HG03460 (cell line): ENCODE measurements around the gene NACC2.
A peak's percentile ranks its signal among the peaks of the same experiment; 100 is the strongest.
"Not testable (repeated sequence)": the region's sequence is repeated elsewhere in the genome, so short reads cannot be mapped to it uniquely, and the experiment has no call there.

ENCODE experiments used
- ATAC-seq: cut with Tn5 transposase; IDR thresholded peaks from one replicate; pipeline ENCODE4 v1.9.1; 2021; ENCODE audit not compliant: unreplicated experiment

Gene NACC2

GRCh38 chr9:136111190-136111589 is 16.1 kb upstream of the NACC2 start:
- ATAC-seq, result no peak

DNA sequence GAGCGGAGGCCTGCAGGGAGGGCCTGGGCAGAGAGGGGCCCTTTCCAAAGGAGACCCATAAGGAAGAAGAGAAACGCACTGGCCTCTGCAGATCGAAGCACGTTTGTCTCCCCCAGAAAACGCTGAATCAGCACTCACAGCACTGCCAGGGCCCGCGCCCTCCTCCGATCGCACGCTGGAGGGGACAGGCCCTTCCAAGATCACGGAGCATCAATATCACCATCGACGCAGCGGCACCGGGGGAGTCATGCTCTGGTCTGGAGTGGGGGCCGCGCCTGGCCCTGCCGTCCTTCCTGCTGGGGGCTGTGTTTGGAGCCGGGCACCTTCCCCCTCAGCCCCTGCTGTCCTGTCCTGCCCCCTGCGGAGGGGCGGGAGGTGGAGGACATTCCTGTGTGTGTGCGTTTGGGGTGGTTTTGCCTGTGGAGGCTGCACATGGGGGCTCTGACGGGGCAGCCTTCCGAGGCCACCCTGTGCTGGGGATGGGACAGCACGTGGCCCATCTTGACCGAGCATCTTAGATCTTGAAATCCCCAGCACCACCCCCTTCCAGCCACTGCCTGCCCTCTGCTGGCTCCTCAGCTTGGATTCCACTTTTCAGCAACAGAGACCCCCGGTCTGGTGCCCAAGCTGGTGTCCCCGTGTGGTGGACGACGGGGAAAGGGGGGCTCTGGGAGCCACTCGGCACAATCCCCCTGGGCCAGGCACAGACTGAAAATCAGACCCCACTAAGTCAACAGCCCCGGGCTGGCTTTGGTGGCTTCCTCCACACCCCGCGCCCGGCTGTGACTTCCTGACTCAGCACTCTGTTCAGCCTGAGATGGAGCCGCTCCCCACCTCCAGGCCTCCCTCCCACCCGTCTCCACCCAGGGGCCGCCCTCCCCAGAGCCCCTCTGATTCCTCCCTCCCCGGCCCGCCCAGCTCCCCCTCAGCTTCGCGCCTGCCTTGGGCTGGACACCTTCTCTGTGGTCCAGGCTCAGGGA is 15.3 kb upstream of the NACC2 start:
- ATAC-seq, result no peak

DNA sequence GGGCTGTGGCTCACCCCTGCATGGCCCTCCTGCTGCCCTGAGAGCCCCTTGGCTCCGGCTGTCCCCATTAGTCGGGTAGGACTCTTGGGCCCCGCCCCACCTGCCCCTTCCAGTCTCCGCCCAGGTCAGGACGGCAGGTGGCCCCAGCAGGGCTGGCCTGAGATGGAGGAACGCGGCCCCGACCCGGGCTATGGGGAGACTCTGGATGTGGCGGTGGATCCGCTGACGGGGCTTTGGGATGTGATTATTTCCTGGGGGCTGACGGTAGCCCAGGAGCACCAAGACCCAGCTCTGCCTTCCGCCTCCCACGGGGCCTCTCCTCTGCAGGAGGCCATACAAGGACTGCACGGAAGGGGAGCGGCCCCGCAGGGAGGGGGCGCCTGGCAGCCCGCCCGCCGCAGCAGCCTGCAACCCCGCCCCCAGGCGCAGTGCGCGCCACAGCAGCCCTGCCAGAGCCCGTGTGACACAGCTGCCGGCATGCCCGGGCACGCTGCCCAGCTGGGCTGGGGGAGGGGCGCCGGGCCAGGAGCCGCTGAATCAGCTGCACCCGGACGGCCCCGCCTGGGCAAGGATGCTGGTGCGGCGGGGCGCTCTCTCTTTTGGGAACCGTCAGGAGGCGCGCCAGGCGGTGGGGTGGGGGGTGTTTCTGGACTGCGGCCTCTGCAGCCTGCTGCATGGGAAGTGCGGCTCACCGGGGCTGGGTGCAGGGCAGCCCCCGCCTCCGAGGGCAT is 14.4 kb upstream of the NACC2 start:
- peak; percentile 57 for ATAC-seq

- ATAC-seq, result no peak
Observed at GRCh38 chr9:136108648-136109266, 13.7 kb upstream of the NACC2 start.

DNA sequence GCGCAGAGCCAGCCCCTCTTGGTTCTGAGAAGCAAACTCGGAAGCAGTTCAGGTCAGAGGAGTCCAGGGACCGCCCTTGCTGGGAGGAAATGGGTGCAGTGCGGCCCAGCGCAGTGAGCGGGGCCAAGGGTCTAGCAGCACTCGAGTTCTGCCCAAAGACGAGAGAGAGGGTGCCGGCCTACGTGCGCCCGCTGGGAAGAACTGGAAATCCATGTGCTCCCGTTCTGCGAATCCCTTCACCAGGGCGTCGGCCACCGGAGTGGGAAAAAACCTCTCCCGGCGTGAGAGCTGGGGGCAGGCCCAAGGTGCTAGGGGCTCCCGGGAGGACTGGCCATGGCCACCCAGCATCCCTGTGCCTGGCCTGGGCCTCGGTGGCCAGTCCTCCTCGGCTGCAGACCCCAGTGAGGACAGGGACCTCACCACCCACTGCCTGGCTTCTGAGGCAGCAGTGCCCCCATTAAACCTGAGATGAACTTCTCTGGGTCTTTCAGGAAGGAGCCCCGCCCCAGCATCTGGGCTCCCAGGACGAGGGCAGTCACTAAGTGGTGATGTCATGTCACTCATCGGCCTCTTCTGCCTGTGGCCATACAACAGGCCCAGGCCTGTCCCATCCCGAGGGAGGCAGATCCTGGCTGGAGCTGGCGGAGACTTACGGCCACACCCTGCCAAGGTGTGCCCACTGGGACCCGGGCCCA is 13.0 kb upstream of the NACC2 start:
- ATAC-seq, result no peak

- peak; percentile 29 for ATAC-seq
Observed at GRCh38 chr9:136107155-136107952, 12.3 kb upstream of the NACC2 start.

- no peak for ATAC-seq
Observed at GRCh38 chr9:136105398-136106135, 10.5 kb upstream of the NACC2 start.

- ATAC-seq, result no peak
Observed at GRCh38 chr9:136104916-136105315, 9.8 kb upstream of the NACC2 start.

DNA sequence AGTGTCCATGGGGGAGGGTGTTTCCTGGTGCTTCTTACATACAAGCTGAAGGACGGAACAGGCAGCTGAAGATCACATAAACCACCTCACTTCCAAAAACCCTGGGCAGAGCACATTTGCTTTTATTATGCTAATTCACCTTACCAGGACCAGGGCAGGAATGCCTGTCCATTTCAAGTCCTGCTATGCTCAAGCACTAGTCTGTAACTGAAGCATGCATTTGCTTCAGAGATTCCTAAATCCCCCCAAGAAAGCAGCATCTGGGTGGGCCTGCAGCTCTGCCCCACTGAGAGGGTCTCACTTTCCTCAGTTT is 9.4 kb upstream of the NACC2 start:
- ATAC-seq, result no peak

- no peak for ATAC-seq
Observed at GRCh38 chr9:136103651-136104487, 8.8 kb upstream of the NACC2 start.

GRCh38 chr9:136101615-136102074 is 6.6 kb upstream of the NACC2 start:
- ATAC-seq, result not testable (repeated sequence)

GRCh38 chr9:136100700-136101614 is 5.9 kb upstream of the NACC2 start:
- ATAC-seq, result no peak

- no peak for ATAC-seq
Observed at GRCh38 chr9:136099542-136099941, 4.5 kb upstream of the NACC2 start.

DNA sequence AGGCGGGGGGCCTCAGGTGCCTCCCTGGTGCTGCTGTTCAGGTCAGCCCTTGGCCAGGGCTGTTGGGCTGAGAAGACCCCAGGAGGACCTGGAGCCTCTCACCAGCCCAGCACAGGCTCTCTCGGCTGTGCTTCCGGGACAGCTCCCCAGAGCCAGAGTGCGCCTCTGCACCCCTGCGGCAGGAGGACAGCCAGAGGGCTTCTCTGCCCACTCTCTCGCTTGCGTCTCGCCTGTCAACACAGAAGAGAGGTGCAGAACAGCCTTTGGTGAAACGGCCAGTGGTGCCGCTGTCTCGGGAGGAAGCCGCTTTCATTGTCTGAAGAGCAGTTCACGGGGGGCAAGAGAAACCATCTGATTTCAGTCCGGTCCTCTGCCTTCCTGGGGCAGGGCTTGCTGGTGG is 3.8 kb upstream of the NACC2 start:
- no peak for ATAC-seq

GRCh38 chr9:136098210-136098609 is 3.1 kb upstream of the NACC2 start:
- ATAC-seq, result no peak

DNA sequence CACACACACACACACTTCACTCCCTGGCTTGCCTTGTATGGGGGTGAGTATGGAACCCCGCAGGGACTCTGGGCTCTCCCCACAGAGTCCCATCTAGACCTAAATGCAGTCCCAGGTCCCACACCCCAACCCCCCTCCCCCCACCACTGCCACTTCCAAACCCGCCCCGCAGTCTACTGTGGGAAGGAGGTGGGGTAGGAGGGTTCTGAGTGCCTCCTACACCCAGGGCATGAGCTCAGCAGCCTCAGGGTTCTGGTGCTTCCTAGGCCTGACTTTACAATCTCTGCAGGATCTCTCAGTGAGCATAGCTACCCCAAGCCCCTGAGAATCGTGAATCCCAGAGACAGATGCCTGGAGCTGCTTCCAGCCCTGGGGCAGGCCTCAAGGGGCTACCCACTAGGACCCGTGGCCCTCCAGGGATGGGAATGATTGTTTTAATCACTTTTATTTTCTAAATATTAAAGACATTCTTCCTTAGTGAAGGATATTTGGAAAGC is 1.5 kb upstream of the NACC2 start:
- ATAC-seq, result no peak
